Spleen (tissue), 13 donors: ENCODE results near the gene COQ10B. TPM values are rescaled to one million over a fixed set of nuclear protein-coding genes. Genes with fewer than 3 reads are reported as not detected.

Experiments
- DNase-seq: peaks from one replicate; pipeline ENCODE4 v3.0.0-alpha.2; 2020
- H3K27ac ChIP-seq, 8 donors: fragments of 200-600 bp; sonication (generic) in 7 of 8; 1 replicate in 4 of 8; 2 replicates in 4 of 8; pipeline versions ENCODE4 v1.5.0 to v1.8.0; 2016 to 2021; ENCODE audit warnings: inconsistent platforms in 4 of 8, mild to moderate bottlenecking in 4 of 8, moderate library complexity in 1 of 8
- H3K27me3 ChIP-seq, 7 donors: fragments of 200-600 bp; sonication (generic) in 6 of 7; replicated peaks in 1 of 7; 1 replicate in 4 of 7; 2 replicates in 3 of 7; pipeline versions ENCODE4 v1.5.0 to v1.8.0; 2016 to 2021; ENCODE audit warnings: inconsistent platforms in 3 of 7, mild to moderate bottlenecking in 1 of 7
- H3K36me3 ChIP-seq, 6 donors: fragments of 200-600 bp; sonication (generic) in 5 of 6; 1 replicate in 4 of 6; 2 replicates in 2 of 6; pipeline versions ENCODE4 v1.5.0 to v1.8.0; 2016 to 2021; ENCODE audit warnings: inconsistent platforms in 2 of 6
- H3K4me1 ChIP-seq, 6 donors: fragments of 200-600 bp; sonication (generic) in 5 of 6; 1 replicate in 3 of 6; 2 replicates in 3 of 6; pipeline versions ENCODE4 v1.5.0 to v1.8.0; 2016 to 2021; ENCODE audit warnings: inconsistent platforms in 3 of 6
- H3K4me3 ChIP-seq, 8 donors: fragments of 200-600 bp; sonication (generic) in 7 of 8; 1 replicate in 4 of 8; 2 replicates in 4 of 8; pipeline versions ENCODE4 v1.5.0 to v1.8.0; 2016 to 2021; ENCODE audit warnings: inconsistent platforms in 4 of 8, mild to moderate bottlenecking in 4 of 8, moderate library complexity in 2 of 8
- H3K9me3 ChIP-seq, 8 donors: fragments of 200-600 bp; sonication (generic) in 7 of 8; 1 replicate in 4 of 8; 2 replicates in 4 of 8; pipeline versions ENCODE4 v1.5.0 to v1.8.0; 2016 to 2021; ENCODE audit warnings: inconsistent platforms in 4 of 8
- CTCF ChIP-seq, 11 experiments: fragments of 200-600 bp in 7 of 11; fragments of 450-650 bp in 4 of 11; sonication (generic) in 4 of 11; IDR thresholded peaks in 8 of 11; conservative IDR thresholded peaks in 3 of 11; 1 replicate in 7 of 11; 2 replicates in 4 of 11; pipeline versions ENCODE4 v1.4.0 to v1.8.0; 2016 to 2021; ENCODE audit warnings: antibody characterized with exemption in 11 of 11, inconsistent platforms in 4 of 11, mild to moderate bottlenecking in 1 of 11
- POLR2A ChIP-seq, 3 donors: fragments of 450-650 bp; IDR thresholded peaks; one replicate each; pipeline ENCODE4 v1.5.1; 2017; ENCODE audit warnings: antibody characterized with exemption in 3 of 3, mild to moderate bottlenecking in 1 of 3
- POLR2AphosphoS5 ChIP-seq, 3 donors: sonication (generic); formaldehyde crosslinking; IDR thresholded peaks; one replicate each; pipeline ENCODE4 v1.5.1; 2017; ENCODE audit warnings: antibody characterized with exemption in 3 of 3
- WGBS, 5 donors: extraction: QIAGEN DNeasy Blood & Tissue Kit in 3 of 5; methylation state at CpG; one replicate each; pipeline versions ENCODE4 v1.1.5 to v1.1.7; 2013 to 2018; 5-methylcytosine and 5-hydroxymethylcytosine counted together
- intact Hi-C: fragments of 100-400 bp; cut with DNase I; formaldehyde crosslinking; loops from one replicate; pipeline ENCODE4 v1.15.0; 2023; ENCODE audit warnings: low total_unique reads
- long read RNA-seq, 2 donors: transcript quantifications; one replicate each; lab custom pipeline, GENCODE V29; 2026
- polyA plus RNA-seq, 3 donors: library from polyadenylated mRNA; stranded (reverse); fragments of 200-250 nt; gene quantifications; one replicate each; pipeline ENCODE4 v1.2.1, GENCODE V29; 2013
- total RNA-seq, 7 donors: library from RNA; depleted of rRNA in 3 of 7; stranded (reverse); fragments of >200 nt in 3 of 7; fragmentation: NEBNext Ultra II Directional in 4 of 7; extraction: Animal tissue kit (Norgen Biotek cat#: 25700) in 4 of 7; gene quantifications; one replicate each; pipeline versions ENCODE4 v1.1.0 to v1.2.1, GENCODE V29; 2016 to 2021
- donor health status: healthy with polysubstance abuse.
- donor health status: DM: no; HTN: no; CAD: no; lungs with moderate emphysema.
- donor health status: DM: no; HTN: no; CAD: no.
- donor health status: Bipolar disorder and iron deficiency.
- donor health status: healthy.
- donor health status: DM: no; HTN: no; CAD: no.
- donor health status: DM: yes; HTN: yes; CAD: no.

The COQ10B gene
- total RNA-seq (10 to 100 TPM; 24.5 to 34.7 (median 30.1) TPM), polyA plus RNA-seq (10 to 100 TPM in 2 of 3 donors, 1 to 10 TPM in 1; 9.3 to 14.7 (median 11.5) TPM)
- long read RNA-seq, donor 1, transcript COQ10B-201 (5 exons, 2,239 nt) = major isoform, 7 of 7 reads
- long read RNA-seq, donor 1, partial matches to known transcripts = 0 of 7 reads
- long read RNA-seq, donor 1, other reads (novel, unspliced or antisense) = 0 of 7 reads
- long read RNA-seq, donor 2, transcript COQ10B-201 (5 exons, 2,239 nt) = major isoform, 14 of 14 reads
- long read RNA-seq, donor 2, partial matches to known transcripts = 0 of 14 reads
- long read RNA-seq, donor 2, other reads (novel, unspliced or antisense) = 0 of 14 reads

- H3K4me1 ChIP-seq = peaks cover 14 to 52% (median 46%) of the 10 kb centered on the region in 6 donors
- peak within 1 kb of the TSS; percentile 95 to 99 (median 98) for H3K27ac ChIP-seq
- H3K9me3 ChIP-seq = no peaks in the 10 kb centered on the region
- intact Hi-C loops = loop anchor here (10.0 kb wide), 1 partner anchor 61 kb away; the partner anchor contains the start of gene MOB4
- DNase-seq = peak; percentile 100
- TF ChIP-seq POLR2AphosphoS5 (IDR thresholded peaks at IDR 0.05) (peak; percentile 97 to 99 (median 98)), CTCF (IDR thresholded peaks at IDR 0.05 in 8 of 11, conservative IDR thresholded peaks at IDR 0.05 in 3 of 11) (peak in 7 of 11 experiments; percentile 20 to 70 (median 60)), POLR2A (IDR thresholded peaks at IDR 0.05) (peak; percentile 57 to 81 (median 75))
- no peaks in the 10 kb centered on the region for H3K27me3 ChIP-seq
- WGBS, 5 donors = 0 to 1% (median 0%) methylated on average over 35 to 70 of the region's 70 CpGs
- H3K4me3 ChIP-seq = peak within 1 kb of the TSS; percentile 55 to 89 (median 74)
- H3K36me3 ChIP-seq = peaks cover 0 to 11% (median 0%) of the 10 kb centered on the region in 6 donors
These were observed at the start of gene COQ10B for GRCh38 chr2:197453123-197453913. TSS of gene COQ10B (plus strand) at chr2:197453552. CDS start at chr2:197453561, 9 bp downstream.

- Histone ChIP-seq H3K27ac (no peak overlapping the region), H3K27me3 (no peaks in the 10 kb centered on the region), H3K4me3 (no peak overlapping the region), H3K36me3 (peaks cover 13 to 100% (median 99%) of the 10 kb centered on the region in 6 donors), H3K9me3 (no peaks in the 10 kb centered on the region), H3K4me1 (no peaks in the 10 kb centered on the region)
- 88 to 94% (median 92%) methylated on average over 2 of the region's 2 CpGs for WGBS, 5 donors
- no peak for TF ChIP-seq CTCF (IDR thresholded peaks at IDR 0.05 in 8 of 11, conservative IDR thresholded peaks at IDR 0.05 in 3 of 11)
- TF ChIP-seq POLR2A (IDR thresholded peaks at IDR 0.05) = no peak
- no peak for TF ChIP-seq POLR2AphosphoS5 (IDR thresholded peaks at IDR 0.05)
- DNase-seq = no peak
- intact Hi-C loops = loop anchor here (10.0 kb wide), 1 partner anchor 621 kb away; no protein-coding TSS in a partner anchor
These were observed 47.8 kb upstream of the COQ10B start for GRCh38 chr2:197405582-197405981.

GRCh38 chr2:197414039-197414438 is 39.3 kb upstream of the COQ10B start:
- 94 to 96% (median 94%) methylated on average over 5 of the region's 5 CpGs for WGBS, 5 donors
- Histone ChIP-seq H3K27ac (no peak overlapping the region), H3K9me3 (no peaks in the 10 kb centered on the region), H3K36me3 (peaks cover 4 to 100% (median 100%) of the 10 kb centered on the region in 6 donors), H3K27me3 (no peaks in the 10 kb centered on the region), H3K4me1 (peaks cover 0 to 9% (median 0%) of the 10 kb centered on the region in 6 donors), H3K4me3 (no peak overlapping the region)
- TF ChIP-seq POLR2A (IDR thresholded peaks at IDR 0.05) (no peak), CTCF (IDR thresholded peaks at IDR 0.05 in 8 of 11, conservative IDR thresholded peaks at IDR 0.05 in 3 of 11) (no peak), POLR2AphosphoS5 (IDR thresholded peaks at IDR 0.05) (no peak)
- no peak for DNase-seq
- intact Hi-C loops = no loop called here
